MM.1S (cell line): ENCODE results near the gene PPP1R15A.
"Not testable (repeated sequence)": the region's sequence is repeated elsewhere in the genome, so short reads cannot be mapped to it uniquely, and the experiment has no call there.

Experiments used
- CTCF ChIP-seq: fragments of 300-600 bp; sonication (generic); IDR thresholded peaks from 2 replicates; pipeline ENCODE4 v1.5.1; 2016; ENCODE audit warnings: antibody characterized with exemption, low read length, mixed read lengths
- EZH2 ChIP-seq: fragments of 300-600 bp; sonication (generic); optimal IDR thresholded peaks from 2 replicates; pipeline ENCODE3; 2017; ENCODE audit warnings: low read depth, mild to moderate bottlenecking, antibody characterized with exemption, low read length, mixed read lengths

DNA sequence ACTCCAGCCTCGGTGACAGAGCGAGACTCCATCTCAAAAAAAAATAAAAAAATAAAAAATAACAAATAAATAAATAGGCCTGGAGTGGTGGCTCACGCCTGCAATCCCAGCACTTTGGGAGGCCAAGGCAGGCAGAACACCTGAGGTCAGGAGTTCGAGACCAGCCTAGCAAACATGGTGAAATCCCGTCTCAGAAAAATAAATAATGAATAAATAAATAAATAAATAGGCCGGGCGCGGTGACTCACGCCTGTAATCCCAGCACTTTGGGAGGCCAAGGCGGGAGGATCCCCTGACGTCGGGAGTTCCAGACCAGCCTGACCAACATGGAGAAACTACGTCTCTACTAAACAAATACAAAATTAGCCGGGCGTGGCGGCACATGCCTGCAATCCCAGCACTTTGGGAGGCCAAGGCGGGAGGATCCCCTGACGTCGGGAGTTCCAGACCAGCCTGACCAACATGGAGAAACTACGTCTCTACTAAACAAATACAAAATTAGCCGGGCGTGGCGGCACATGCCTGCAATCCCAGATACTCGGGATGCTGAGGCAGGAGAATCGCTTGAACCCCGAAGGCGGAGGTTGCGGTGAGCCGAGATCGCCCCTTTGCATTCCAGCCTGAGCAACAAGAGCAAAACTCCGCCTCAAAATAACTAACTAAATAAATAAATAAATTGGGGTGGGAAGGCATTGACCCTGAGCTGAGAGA is 595 bp upstream of the PPP1R15A start:
- TF ChIP-seq CTCF, EZH2: not testable (repeated sequence)
